Central memory CD4-positive, alpha-beta T cell (primary cell): Measurements from ENCODE around the gene SFTPA1.
"Not testable (repeated sequence)": the region's sequence is repeated elsewhere in the genome, so short reads cannot be mapped to it uniquely, and the experiment has no call there.

Experiments
- DNase-seq: peaks from one replicate; pipeline ENCODE4 v3.0.0; 2022

SFTPA1 gene

GRCh38 chr10:79611193-79611976, 646 bp downstream of the SFTPA1 start:
- not testable (repeated sequence) for DNase-seq

DNA sequence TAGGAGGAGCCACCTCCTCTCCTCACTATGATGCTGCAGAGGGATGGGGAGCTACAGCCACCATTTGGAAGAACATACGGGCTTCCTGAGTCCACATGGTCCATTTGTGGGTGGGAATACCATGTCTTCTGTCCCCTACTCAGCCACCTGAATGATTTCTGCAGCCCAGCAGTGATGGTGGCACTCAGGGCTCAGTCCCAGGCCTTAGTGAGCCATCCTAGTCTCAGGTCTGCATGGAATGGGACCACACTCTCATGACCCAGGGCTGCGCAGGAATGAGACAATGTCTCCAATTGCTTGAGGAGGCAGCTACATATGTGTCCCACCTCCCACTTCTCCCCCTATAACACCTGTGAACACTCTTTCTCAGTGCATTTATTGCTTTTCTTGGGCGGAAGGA, 4.8 kb downstream of the SFTPA1 start:
- no peak for DNase-seq

DNA sequence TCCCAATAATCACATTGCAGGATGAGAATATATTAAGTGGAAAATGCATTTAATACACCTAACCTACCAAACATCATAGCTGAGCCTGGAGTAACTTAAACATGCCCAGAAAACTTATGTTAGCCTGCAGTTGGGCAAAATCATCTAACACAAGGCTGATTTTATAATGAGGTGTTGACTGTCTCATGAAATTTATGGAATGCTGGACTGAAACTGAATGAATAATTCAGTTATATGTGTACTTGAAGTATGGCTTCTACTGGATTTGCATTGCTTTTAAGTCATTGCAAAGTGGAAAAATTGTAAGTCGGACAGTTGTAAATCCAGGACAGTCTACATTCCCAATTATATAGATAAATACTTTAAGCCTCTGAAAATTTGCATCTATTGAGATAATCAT, 5.4 kb downstream of the SFTPA1 start:
- no peak for DNase-seq

DNA sequence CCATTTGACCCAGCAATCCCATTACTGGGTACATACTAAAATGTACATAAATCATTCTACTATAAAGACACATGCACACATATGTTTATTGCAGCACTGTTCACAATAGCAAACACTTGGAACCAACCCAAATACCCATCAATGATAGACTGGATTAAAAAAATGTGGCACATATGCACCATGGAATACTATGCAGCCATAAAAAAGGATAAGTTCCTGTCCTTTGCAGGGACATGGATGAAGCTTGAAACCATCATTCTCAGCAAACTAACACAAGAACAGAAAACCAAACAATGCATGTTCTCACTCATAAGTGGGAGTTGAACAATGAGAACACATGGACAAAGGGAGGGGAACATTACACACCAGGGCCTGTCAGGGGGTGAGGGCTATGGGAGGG, 12.9 kb downstream of the SFTPA1 start:
- DNase-seq, result not testable (repeated sequence)

DNA sequence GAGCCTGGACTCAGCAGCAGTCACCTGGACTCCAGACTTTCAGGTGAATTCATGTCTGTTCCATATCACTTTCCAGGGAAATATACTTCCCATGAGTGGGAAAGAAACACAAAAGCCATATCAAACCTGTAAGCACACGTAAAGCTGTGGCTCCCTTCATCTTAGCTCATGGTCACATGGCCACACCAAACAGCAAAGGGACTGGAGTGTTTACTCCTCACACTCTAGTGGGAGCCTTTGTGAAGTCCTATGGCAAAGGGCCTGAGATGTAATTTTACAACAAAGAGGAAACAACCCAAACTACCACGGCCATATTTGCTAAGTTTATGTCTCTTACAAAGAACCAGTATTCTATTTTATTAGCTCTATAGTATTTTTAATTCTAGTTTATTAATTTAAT, 16.3 kb downstream of the SFTPA1 start:
- DNase-seq, result no peak

- no peak for DNase-seq
These were observed 17.3 kb downstream of the SFTPA1 start for GRCh38 chr10:79628083-79628482.

GRCh38 chr10:79628988-79629954, 18.5 kb downstream of the SFTPA1 start:
- DNase-seq, result no peak

GRCh38 chr10:79629955-79630327, 19.2 kb downstream of the SFTPA1 start:
- no peak for DNase-seq

- not testable (repeated sequence) for DNase-seq
These were observed 26.0 kb downstream of the SFTPA1 start for GRCh38 chr10:79636654-79637199.

DNA sequence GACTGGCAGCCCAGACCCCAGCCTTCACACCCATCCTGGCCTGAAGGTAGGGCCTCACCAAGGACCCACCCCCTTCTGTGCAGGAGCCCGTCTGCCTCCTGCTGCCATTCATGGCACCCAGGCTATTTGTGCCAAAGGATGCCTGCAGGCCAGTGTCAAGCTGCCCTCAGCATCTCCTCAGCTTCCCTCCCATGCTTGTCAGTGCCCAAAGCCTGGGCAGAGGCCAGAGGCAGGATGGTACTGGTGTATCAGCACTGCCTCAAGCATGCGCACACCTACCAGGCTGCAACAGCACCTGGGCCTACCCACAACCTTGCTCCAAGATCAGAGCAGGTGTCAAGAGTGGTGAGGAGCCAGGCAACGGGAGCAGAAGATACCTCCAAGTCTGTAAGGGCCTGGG, 27.6 kb downstream of the SFTPA1 start:
- no peak for DNase-seq

DNA sequence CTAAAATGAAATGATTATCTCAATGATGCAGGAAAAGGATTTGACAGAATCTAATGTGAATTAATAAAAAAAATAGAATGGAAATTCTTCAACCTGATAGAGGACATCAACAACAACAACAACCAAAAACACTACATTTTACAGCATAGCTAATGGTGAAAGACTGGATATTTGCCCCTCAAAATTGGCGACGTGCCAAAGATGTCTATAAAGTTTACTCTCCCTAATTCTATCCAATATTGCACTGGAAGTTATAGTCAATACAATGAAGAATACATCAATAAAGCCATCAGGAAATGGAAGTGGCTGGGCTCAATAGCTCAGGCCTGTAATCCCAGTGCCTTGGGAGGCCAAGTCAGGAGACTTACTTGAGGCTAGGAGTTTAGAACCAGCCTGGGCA, 42.0 kb downstream of the SFTPA1 start:
- DNase-seq, result not testable (repeated sequence)

- DNase-seq, result not testable (repeated sequence)
These were observed 52.5 kb downstream of the SFTPA1 start for GRCh38 chr10:79663287-79663686.

DNA sequence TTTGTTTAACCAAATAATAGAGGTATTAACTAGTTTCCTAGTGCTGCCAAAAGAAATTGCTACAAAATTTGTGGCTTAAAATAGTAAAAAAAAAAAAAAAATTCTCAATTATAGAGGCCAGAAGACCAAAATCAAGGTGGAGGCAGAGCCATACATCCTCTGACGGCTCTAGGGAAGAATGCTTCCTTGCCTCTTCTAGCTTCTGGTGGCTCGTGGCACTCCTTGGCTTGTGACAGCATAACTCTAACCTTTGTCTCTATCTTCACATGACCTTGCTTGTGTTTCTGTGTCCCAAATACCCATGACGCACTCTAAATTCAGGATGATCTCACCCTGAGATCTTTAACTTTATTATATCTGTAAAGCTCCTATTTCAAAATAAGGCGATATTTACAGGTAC, 53.9 kb downstream of the SFTPA1 start:
- not testable (repeated sequence) for DNase-seq
